ENCODE results near the gene HNRNPA2B1. TPM values are rescaled to one million over a fixed set of nuclear protein-coding genes. Genes with fewer than 3 reads are reported as not detected.

Gene HNRNPA2B1
- total RNA-seq, result 100 to 1,000 TPM; 473 to 627 (median 585) TPM
- total RNA-seq (2013), result 320 TPM

GRCh38 chr7:26200444-26201246 is at the start of gene HNRNPA2B1:
Gene HNRNPA2B1, minus strand, starts transcription at chr7:26200746. Its CDS starts 169 bp downstream, at chr7:26200577.
- under 1% methylated on average over 71 of the region's 71 CpGs for WGBS (ENCODE audit: insufficient coverage)

GRCh38 chr7:26250239-26250638 is 49.7 kb upstream of the HNRNPA2B1 start:
- Histone ChIP-seq H3K9me3 (ENCODE audit: control insufficient read depth, insufficient read depth, low read length) (no peaks in the 10 kb centered on the region), H3K27ac (ENCODE audit: low read length) (no peak overlapping the region), H3K36me3 (ENCODE audit: control insufficient read depth, insufficient read depth, low read length) (no peaks in the 10 kb centered on the region), H3K4me1 (ENCODE audit: control insufficient read depth, insufficient read depth, low read length) (no peaks in the 10 kb centered on the region), H3K4me3 (ENCODE audit: low read length) (no peak overlapping the region), H3K27me3 (ENCODE audit: control insufficient read depth, insufficient read depth, low read length) (no peaks in the 10 kb centered on the region)
- H3K4me1 Mint-ChIP-seq, result no peaks in the 10 kb centered on the region
- intact Hi-C loops (cut with micrococcal nuclease), result no loop called here
- DNase-seq (no peak), ATAC-seq (peak in 1 of 3 donors; percentile 35)
- no peaks in the 10 kb centered on the region for H3K36me3 Mint-ChIP-seq
- H3K4me3 Mint-ChIP-seq, result no peak overlapping the region
- H3K27me3 Mint-ChIP-seq (ENCODE audit: low read depth in 2 of 2), result peaks cover 0 to 1% of the 10 kb centered on the region in 2 donors
- no peak overlapping the region for H3K27ac Mint-ChIP-seq
- H3K9me3 Mint-ChIP-seq, result no peaks in the 10 kb centered on the region
- 81% methylated on average over 12 of the region's 12 CpGs for WGBS (ENCODE audit: insufficient coverage)
- no peak for TF ChIP-seq CTCF (IDR thresholded peaks at IDR 0.05)

More at GRCh38 chr7:26200444-26201246, at the start of gene HNRNPA2B1:
- H3K36me3 Mint-ChIP-seq, result peaks cover 49% of the 10 kb centered on the region
- Histone ChIP-seq H3K36me3 (ENCODE audit: control insufficient read depth, insufficient read depth, low read length) (peaks cover 28% of the 10 kb centered on the region), H3K4me1 (ENCODE audit: control insufficient read depth, insufficient read depth, low read length) (peaks cover 14% of the 10 kb centered on the region), H3K4me3 (ENCODE audit: low read length) (peak within 1 kb of the TSS; percentile 87), H3K27me3 (ENCODE audit: control insufficient read depth, insufficient read depth, low read length) (no peaks in the 10 kb centered on the region), H3K27ac (ENCODE audit: low read length) (peak within 1 kb of the TSS; percentile 95), H3K9me3 (ENCODE audit: control insufficient read depth, insufficient read depth, low read length) (no peaks in the 10 kb centered on the region)
- peak; percentile 69 to 87 (median 69) for ATAC-seq
- peaks cover 84 to 85% of the 10 kb centered on the region in 2 donors for H3K4me1 Mint-ChIP-seq
- peak; percentile 98 to 99 for DNase-seq
- peaks cover 2 to 5% of the 10 kb centered on the region in 2 donors for H3K27me3 Mint-ChIP-seq (ENCODE audit: low read depth in 2 of 2)
- peak within 1 kb of the TSS; percentile 100 for H3K27ac Mint-ChIP-seq
- no peaks in the 10 kb centered on the region for H3K9me3 Mint-ChIP-seq
- H3K4me3 Mint-ChIP-seq, result peak within 1 kb of the TSS; percentile 100
- intact Hi-C loops (cut with micrococcal nuclease), result loop anchor here (1.0 to 5.0 kb wide), 4 partner anchors 77 to 308 kb away; no protein-coding TSS in a partner anchor
- TF ChIP-seq CTCF (IDR thresholded peaks at IDR 0.05), result no peak

GRCh38 chr7:26245150-26245549 is 44.6 kb upstream of the HNRNPA2B1 start:
- intact Hi-C loops (cut with micrococcal nuclease), result no loop called here
- 91% methylated on average over 13 of the region's 13 CpGs for WGBS (ENCODE audit: insufficient coverage)

More at GRCh38 chr7:26245150-26245549, 44.6 kb upstream of the HNRNPA2B1 start:
- H3K9me3 Mint-ChIP-seq, result no peaks in the 10 kb centered on the region
- no peak overlapping the region for H3K27ac ChIP-seq (ENCODE audit: low read length)
- no peaks in the 10 kb centered on the region for H3K4me1 ChIP-seq (ENCODE audit: control insufficient read depth, insufficient read depth, low read length)
- no peak overlapping the region for H3K4me3 ChIP-seq (ENCODE audit: low read length)
- no peaks in the 10 kb centered on the region for H3K27me3 ChIP-seq (ENCODE audit: control insufficient read depth, insufficient read depth, low read length)
- H3K4me1 Mint-ChIP-seq, result no peaks in the 10 kb centered on the region
- no peaks in the 10 kb centered on the region for H3K36me3 Mint-ChIP-seq
- DNase-seq, result no peak
- no peaks in the 10 kb centered on the region for H3K27me3 Mint-ChIP-seq (ENCODE audit: low read depth in 2 of 2)
- no peak overlapping the region for H3K4me3 Mint-ChIP-seq
- no peak for ATAC-seq
- H3K27ac Mint-ChIP-seq, result no peak overlapping the region
- no peak for TF ChIP-seq CTCF (IDR thresholded peaks at IDR 0.05)
- H3K9me3 ChIP-seq (ENCODE audit: control insufficient read depth, insufficient read depth, low read length), result no peaks in the 10 kb centered on the region
- no peaks in the 10 kb centered on the region for H3K36me3 ChIP-seq (ENCODE audit: control insufficient read depth, insufficient read depth, low read length)
